CD14-positive monocyte (primary cell): ENCODE results near the gene PAWR. TPM values are rescaled to one million over a fixed set of nuclear protein-coding genes. Genes with fewer than 3 reads are reported as not detected.

Source experiments
- DNase-seq, 3 donors: peaks; one replicate each; pipeline ENCODE4 v3.0.0-alpha.2; 2011 to 2022
- H2AFZ ChIP-seq: 2 replicates; pipeline ENCODE4 v1.6.0; 2012; ENCODE audit warnings: mild to moderate bottlenecking, low read depth, low read length, inconsistent platforms; ENCODE audit not compliant: insufficient read depth, poor library complexity, severe bottlenecking
- H3K27ac ChIP-seq, 2 donors: 1 replicate in 1 of 2; 2 replicates in 1 of 2; pipeline ENCODE4 v1.5.1; 2012 to 2013; ENCODE audit warnings: low read length in 2 of 2, control low read depth in 1 of 2, inconsistent platforms in 1 of 2, low read depth in 1 of 2, mild to moderate bottlenecking in 1 of 2
- H3K27me3 ChIP-seq, 2 donors: one replicate each; pipeline versions ENCODE4 v1.6.0 to v1.6.1; 2011 to 2013; ENCODE audit warnings: low read length in 2 of 2; ENCODE audit not compliant: control insufficient read depth in 2 of 2, insufficient read depth in 2 of 2
- H3K36me3 ChIP-seq, 2 donors: replicated peaks in 1 of 2; 1 replicate in 1 of 2; 2 replicates in 1 of 2; pipeline versions ENCODE4 v1.5.1 to v1.6.1; 2012 to 2013; ENCODE audit warnings: low read length in 2 of 2, control low read depth in 1 of 2, inconsistent platforms in 1 of 2, mild to moderate bottlenecking in 1 of 2; ENCODE audit not compliant: insufficient read depth in 2 of 2, control insufficient read depth in 1 of 2
- H3K4me1 ChIP-seq, 2 donors: 1 replicate in 1 of 2; 2 replicates in 1 of 2; pipeline versions ENCODE4 v1.5.1 to v1.6.1; 2012 to 2013; ENCODE audit warnings: low read length in 2 of 2, control low read depth in 1 of 2, inconsistent platforms in 1 of 2, mild to moderate bottlenecking in 1 of 2, moderate library complexity in 1 of 2; ENCODE audit not compliant: insufficient read depth in 2 of 2, control insufficient read depth in 1 of 2
- H3K4me2 ChIP-seq: replicated peaks from 2 replicates; pipeline ENCODE3; 2012; ENCODE audit warnings: low read length, moderate library complexity, mild to moderate bottlenecking; ENCODE audit not compliant: poor library complexity, severe bottlenecking; ENCODE audit errors: extremely low read depth
- H3K4me3 ChIP-seq, 3 experiments: fragments of 200-600 bp in 1 of 3; sonication (generic) in 1 of 3; replicated peaks in 1 of 3; 1 replicate in 2 of 3; 2 replicates in 1 of 3; pipeline ENCODE4 v1.5.1; 2011 to 2013; ENCODE audit warnings: low read length in 3 of 3, mild to moderate bottlenecking in 3 of 3, control low read depth in 2 of 3, low read depth in 2 of 3, inconsistent platforms in 1 of 3, moderate library complexity in 1 of 3
- H3K79me2 ChIP-seq: 2 replicates; pipeline ENCODE4 v1.6.0; 2012; ENCODE audit warnings: mild to moderate bottlenecking, control low read depth, inconsistent platforms, low read length, moderate library complexity; ENCODE audit not compliant: insufficient read depth
- H3K9ac ChIP-seq: 2 replicates; pipeline ENCODE4 v1.6.0; 2017; ENCODE audit warnings: low read length, mild to moderate bottlenecking; ENCODE audit not compliant: insufficient read depth, poor library complexity, severe bottlenecking
- H3K9me3 ChIP-seq, 2 donors: replicated peaks in 1 of 2; 1 replicate in 1 of 2; 2 replicates in 1 of 2; pipeline versions ENCODE4 v1.5.1 to v1.6.1; 2012 to 2013; ENCODE audit warnings: low read length in 2 of 2, control low read depth in 1 of 2; ENCODE audit not compliant: control insufficient read depth in 1 of 2, insufficient read depth in 1 of 2
- H4K20me1 ChIP-seq: 2 replicates; pipeline ENCODE4 v1.6.0; 2012; ENCODE audit warnings: mild to moderate bottlenecking, low read length, control low read depth, moderate library complexity; ENCODE audit not compliant: insufficient read depth
- H3K27ac Mint-ChIP-seq, 7 donors: one replicate each; pipeline ENCODE4 v1.8.0; 2020; ENCODE audit warnings: mild to moderate bottlenecking in 7 of 7, mixed read lengths in 7 of 7, moderate library complexity in 6 of 7, inconsistent platforms in 2 of 7
- H3K27me3 Mint-ChIP-seq, 3 donors: one replicate each; pipeline ENCODE4 v1.8.0; 2021 to 2022; ENCODE audit warnings: low read depth in 3 of 3, mild to moderate bottlenecking in 3 of 3, mixed read lengths in 3 of 3, moderate library complexity in 3 of 3, inconsistent platforms in 1 of 3
- H3K36me3 Mint-ChIP-seq, 2 donors: one replicate each; pipeline ENCODE4 v1.8.0; 2020; ENCODE audit warnings: mixed read lengths in 2 of 2, inconsistent platforms in 1 of 2, mild to moderate bottlenecking in 1 of 2
- H3K4me1 Mint-ChIP-seq: one replicate; pipeline ENCODE4 v1.8.0; 2020; ENCODE audit warnings: mild to moderate bottlenecking, mixed read lengths
- H3K4me3 Mint-ChIP-seq, 2 donors: one replicate each; pipeline ENCODE4 v1.8.0; 2020; ENCODE audit warnings: mild to moderate bottlenecking in 2 of 2, mixed read lengths in 2 of 2, moderate library complexity in 1 of 2
- H3K9me3 Mint-ChIP-seq, 7 donors: one replicate each; pipeline ENCODE4 v1.8.0; 2020 to 2022; ENCODE audit warnings: mixed read lengths in 7 of 7, mild to moderate bottlenecking in 6 of 7, moderate library complexity in 6 of 7, inconsistent platforms in 2 of 7
- CTCF ChIP-seq: fragments of 200-600 bp; IDR thresholded peaks from one replicate; pipeline ENCODE4 v1.8.0; 2022; ENCODE audit warnings: antibody characterized with exemption, mild to moderate bottlenecking
- WGBS: methylation state at CpG from one replicate; pipeline ENCODE4 v1.1.5; 2013; ENCODE audit warnings: missing lambda C conversion rate; ENCODE audit not compliant: insufficient coverage; 5-methylcytosine and 5-hydroxymethylcytosine counted together
- intact Hi-C, 2 donors: fragments of 100-400 bp; cut with micrococcal nuclease; formaldehyde crosslinking; loops; one replicate each; pipeline versions ENCODE4 v1.15.0 to v1.15.1; 2023
- polyA plus RNA-seq, 3 donors: library from polyadenylated mRNA; depleted of rRNA in 1 of 3; unstranded in 2 of 3; stranded (reverse) in 1 of 3; fragments of 300-500 nt in 2 of 3; fragments of >200 nt in 1 of 3; fragmentation: Illumina TruSeq in 2 of 3; gene quantifications; 1 replicate in 2 of 3; 2 replicates in 1 of 3; pipeline ENCODE4 v1.2.3, GENCODE V29; 2012 to 2021

PAWR gene
- polyA plus RNA-seq, 3 donors: 0.03 TPM; not detected in 1

- Mint-ChIP-seq H3K27ac (no peak overlapping the region), H3K36me3 (no peaks in the 10 kb centered on the region), H3K9me3 (peaks cover 0 to 3% (median 0%) of the 10 kb centered on the region in 7 donors), H3K27me3 (peaks cover 0 to 3% (median 0%) of the 10 kb centered on the region in 3 donors), H3K4me3 (no peak overlapping the region), H3K4me1 (no peaks in the 10 kb centered on the region)
- DNase-seq: no peak
- Histone ChIP-seq H3K27ac (no peak overlapping the region), H2AFZ (no peak overlapping the region), H3K79me2 (no peaks in the 10 kb centered on the region), H3K4me3 (no peak overlapping the region), H4K20me1 (no peaks in the 10 kb centered on the region), H3K9me3 (no peaks in the 10 kb centered on the region), H3K4me1 (no peaks in the 10 kb centered on the region), H3K36me3 (no peaks in the 10 kb centered on the region), H3K27me3 (no peaks in the 10 kb centered on the region), H3K9ac (no peak overlapping the region), H3K4me2 (no peak overlapping the region)
- WGBS: 82% methylated on average over 6 of the region's 10 CpGs
- intact Hi-C loops: no loop called here
- no peak for TF ChIP-seq CTCF
Observed at GRCh38 chr12:79596719-79597350, 93.9 kb downstream of the PAWR start.

DNA sequence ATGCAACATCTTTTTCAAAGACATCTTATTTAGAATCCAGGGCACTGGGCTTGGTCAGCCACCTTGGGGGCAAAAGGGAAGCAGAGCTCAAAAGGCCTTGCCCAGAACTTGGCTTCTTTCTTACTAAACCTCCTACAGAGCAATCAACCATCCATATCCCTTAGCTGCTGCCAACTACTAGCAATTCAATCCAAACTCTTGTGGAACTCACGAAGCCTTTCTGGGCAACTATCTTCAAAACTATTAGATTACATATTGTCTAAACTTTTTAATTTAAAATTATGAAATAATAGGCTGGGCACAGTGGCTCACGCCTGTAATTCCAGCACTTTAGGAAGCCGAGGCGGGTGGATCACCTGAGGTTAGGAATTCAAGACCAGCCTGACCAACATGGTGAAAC lies 95.5 kb downstream of the PAWR start:
- no peaks in the 10 kb centered on the region for H3K36me3 ChIP-seq
- no peak for DNase-seq
- H3K27me3 ChIP-seq: no peaks in the 10 kb centered on the region
- no peak overlapping the region for H3K27ac ChIP-seq
- H3K4me1 Mint-ChIP-seq: no peaks in the 10 kb centered on the region
- H3K27ac Mint-ChIP-seq: no peak overlapping the region
- H3K4me1 ChIP-seq: no peaks in the 10 kb centered on the region
- H3K4me3 Mint-ChIP-seq: no peak overlapping the region
- no peak overlapping the region for H3K9ac ChIP-seq
- peaks cover 0 to 3% (median 0%) of the 10 kb centered on the region in 3 donors for H3K27me3 Mint-ChIP-seq
- H3K4me3 ChIP-seq: no peak overlapping the region
- no peak for TF ChIP-seq CTCF
- no peaks in the 10 kb centered on the region for H4K20me1 ChIP-seq
- peaks cover 0 to 3% (median 0%) of the 10 kb centered on the region in 7 donors for H3K9me3 Mint-ChIP-seq
- H3K4me2 ChIP-seq: no peak overlapping the region
- no peaks in the 10 kb centered on the region for H3K36me3 Mint-ChIP-seq
- no peaks in the 10 kb centered on the region for H3K9me3 ChIP-seq
- no peak overlapping the region for H2AFZ ChIP-seq
- no peaks in the 10 kb centered on the region for H3K79me2 ChIP-seq
- no CpG with 5 or more reads among the region's 4 CpGs for WGBS
- intact Hi-C loops: no loop called here
